Endothelial cell of umbilical vein (primary cell): ENCODE data around the gene IST1. TPM values are rescaled to one million over a fixed set of nuclear protein-coding genes. Genes with fewer than 3 reads are reported as not detected.
A peak's percentile ranks its signal among the peaks of the same experiment; 100 is the strongest.

Source experiments
- BruUV-seq: library from RNA; stranded (reverse); fragments of 400-500 nt; replicated peaks from 2 replicates; lab custom pipeline; 2021; lab: Mats Ljungman, UMichigan
- CTCF ChIA-PET: fragments of 300-600, 350-600 bp; sonication (Branson Sonifier 250); formaldehyde crosslinking; loops from one replicate; lab custom pipeline; 2021; ENCODE audit warnings: antibody characterized with exemption, inconsistent platforms; lab: Charles Lee
- POLR2A ChIA-PET: fragments of 300-600, 350-600 bp; sonication (Branson Sonifier 250); formaldehyde crosslinking; loops from one replicate; lab custom pipeline; 2021; ENCODE audit warnings: antibody characterized with exemption, inconsistent platforms; lab: Charles Lee
- DNase-seq: peaks from one replicate; pipeline ENCODE4 v3.0.0-alpha.2; 2011; ENCODE audit warnings: low read depth, low spot score
- FAIRE-seq: peaks from 2 replicates; lab custom pipeline; 2011; peaks lifted over from hg19 to GRCh38; lab: Jason Lieb, UNC
- H2AFZ ChIP-seq: 2 replicates; pipeline ENCODE4 v1.6.0; 2012; ENCODE audit warnings: low read depth, low read length, control low read depth, inconsistent platforms
- H3K27ac ChIP-seq: 2 replicates; pipeline ENCODE4 v1.5.1; 2011; ENCODE audit warnings: low read depth, mild to moderate bottlenecking, control low read depth, low read length, moderate library complexity; ENCODE audit not compliant: insufficient read depth
- H3K27me3 ChIP-seq, 2 experiments: 2 replicates each; pipeline versions ENCODE4 v1.6.0 to v1.6.1; 2011; ENCODE audit warnings: low read length in 2 of 2, mixed read lengths in 1 of 2; ENCODE audit not compliant: control insufficient read depth in 2 of 2, insufficient read depth in 2 of 2
- H3K36me3 ChIP-seq, 2 experiments: 2 replicates in 1 of 2; 3 replicates in 1 of 2; pipeline ENCODE4 v1.5.1; 2011; ENCODE audit warnings: low read length in 2 of 2, mild to moderate bottlenecking in 1 of 2, moderate library complexity in 1 of 2; ENCODE audit not compliant: control insufficient read depth in 2 of 2, insufficient read depth in 2 of 2; ENCODE audit errors: extremely low read depth in 1 of 2
- H3K4me1 ChIP-seq: 3 replicates; pipeline ENCODE4 v1.5.1; 2011; ENCODE audit warnings: mild to moderate bottlenecking, low read length; ENCODE audit not compliant: control insufficient read depth, insufficient read depth; ENCODE audit errors: extremely low read depth
- H3K4me2 ChIP-seq: 2 replicates; pipeline ENCODE4 v1.6.1; 2011; ENCODE audit warnings: low read length, control low read depth, mixed read lengths; ENCODE audit not compliant: insufficient read depth
- H3K4me3 ChIP-seq, 3 experiments: fragments of 200-600 bp in 1 of 3; sonication (generic), shearing (Covaris generic) in 1 of 3; replicated peaks in 1 of 3; 2 replicates each; pipeline ENCODE4 v1.5.1; 2011 to 2016; ENCODE audit warnings: control low read depth in 3 of 3, low read length in 3 of 3, mild to moderate bottlenecking in 2 of 3, inconsistent platforms in 1 of 3, low read depth in 1 of 3, moderate library complexity in 1 of 3; ENCODE audit not compliant: insufficient read depth in 1 of 3
- H3K79me2 ChIP-seq: 2 replicates; pipeline ENCODE4 v1.6.0; 2012; ENCODE audit warnings: low read length, inconsistent platforms; ENCODE audit not compliant: control insufficient read depth, insufficient read depth
- H3K9ac ChIP-seq: replicated peaks from 2 replicates; pipeline ENCODE3; 2011; ENCODE audit warnings: low read length, control low read depth; ENCODE audit not compliant: insufficient read depth; ENCODE audit errors: extremely low read depth
- H3K9me1 ChIP-seq: replicated peaks from 3 replicates; pipeline ENCODE4 v1.6.0; 2011; ENCODE audit warnings: mild to moderate bottlenecking, low read length; ENCODE audit not compliant: control insufficient read depth, insufficient read depth; ENCODE audit errors: extremely low read depth
- H3K9me3 ChIP-seq: replicated peaks from 2 replicates; pipeline ENCODE4 v1.5.1; 2012; ENCODE audit warnings: low read length, inconsistent platforms; ENCODE audit not compliant: control insufficient read depth, insufficient read depth
- H4K20me1 ChIP-seq: replicated peaks from 2 replicates; pipeline ENCODE3; 2011; ENCODE audit warnings: mild to moderate bottlenecking, low read length; ENCODE audit not compliant: control insufficient read depth, insufficient read depth; ENCODE audit errors: extremely low read depth
- EZH2 ChIP-seq: IDR thresholded peaks from 2 replicates; pipeline ENCODE4 v1.6.1; 2012; ENCODE audit warnings: borderline replicate concordance, low read depth, mild to moderate bottlenecking, moderate library complexity, low read length, inconsistent platforms; ENCODE audit not compliant: severe bottlenecking
- FOS ChIP-seq: IDR thresholded peaks from 2 replicates; pipeline ENCODE4 v1.6.1; 2011; ENCODE audit warnings: mild to moderate bottlenecking, low read length, moderate library complexity, borderline replicate concordance; ENCODE audit not compliant: insufficient read depth
- GATA2 ChIP-seq: IDR thresholded peaks from 2 replicates; pipeline ENCODE4 v1.7.0; 2011; ENCODE audit warnings: low read depth, mild to moderate bottlenecking, moderate library complexity, mixed read lengths, low read length; ENCODE audit not compliant: insufficient read length, insufficient read depth
- JUN ChIP-seq: IDR thresholded peaks from 2 replicates; pipeline ENCODE4 v1.6.1; 2011; ENCODE audit warnings: borderline replicate concordance, low read depth; ENCODE audit not compliant: insufficient read length, insufficient read depth
- MYC ChIP-seq: IDR thresholded peaks from one replicate; pipeline ENCODE4 v1.6.1; 2011; ENCODE audit warnings: mild to moderate bottlenecking, low read depth, low read length
- POLR2A ChIP-seq: IDR thresholded peaks from 2 replicates; pipeline ENCODE4 v1.6.1; 2012; ENCODE audit warnings: low read depth, mild to moderate bottlenecking, control low read depth, low read length
- POLR2AphosphoS5 ChIP-seq: IDR thresholded peaks from 2 replicates; pipeline ENCODE4 v1.6.1; 2012; ENCODE audit warnings: low read depth, mild to moderate bottlenecking, control low read depth, low read length, moderate library complexity; ENCODE audit not compliant: insufficient read depth
- dilution Hi-C: fragments of 300-500 bp; cut with MboI; formaldehyde crosslinking; loops from one replicate; pipeline ENCODE4 v1.15.0; 2019; ENCODE audit warnings: low sequenced_read_pairs; ENCODE audit not compliant: extremely low pct_ligation_motif_present
- intact Hi-C: fragments of 100-400 bp; cut with micrococcal nuclease; formaldehyde crosslinking; loops from one replicate; pipeline ENCODE4 v1.10.0; 2022
- polyA plus RNA-seq, 4 experiments: library from polyadenylated mRNA; depleted of rRNA in 3 of 4; stranded (reverse) in 3 of 4; unstranded in 1 of 4; fragments of >200 nt; gene quantifications; 2 replicates each; pipeline versions ENCODE4 v1.2.1 to v1.2.3, GENCODE V29; 2011 to 2012; ENCODE audit warnings: missing spikeins in 1 of 4
- total RNA-seq: library from RNA; stranded (reverse); gene quantifications from 2 replicates; pipeline ENCODE4 v1.2.3, GENCODE V29; 2021
- TF ChIP-seq, protein P1 (sequence below): IDR thresholded peaks from 2 replicates; pipeline ENCODE4 v1.6.1; 2011; ENCODE audit not compliant: insufficient read depth, insufficient read length
- TF ChIP-seq, protein P2 (sequence below), 2 donors: IDR thresholded peaks; 1 replicate in 1 of 2; 2 replicates in 1 of 2; pipeline ENCODE4 v1.5.1; 2011; ENCODE audit warnings: low read length in 2 of 2, mild to moderate bottlenecking in 2 of 2, moderate library complexity in 2 of 2, control low read depth in 1 of 2, inconsistent platforms in 1 of 2, low read depth in 1 of 2; ENCODE audit not compliant: insufficient read depth in 1 of 2; ENCODE audit errors: extremely low read depth in 1 of 2

Gene IST1
- total and polyA plus RNA-seq, 2 donors (not counting 3 experiments of a cell fraction or from before 2014, with no cell fraction given), result 145 to 165 TPM

DNA sequence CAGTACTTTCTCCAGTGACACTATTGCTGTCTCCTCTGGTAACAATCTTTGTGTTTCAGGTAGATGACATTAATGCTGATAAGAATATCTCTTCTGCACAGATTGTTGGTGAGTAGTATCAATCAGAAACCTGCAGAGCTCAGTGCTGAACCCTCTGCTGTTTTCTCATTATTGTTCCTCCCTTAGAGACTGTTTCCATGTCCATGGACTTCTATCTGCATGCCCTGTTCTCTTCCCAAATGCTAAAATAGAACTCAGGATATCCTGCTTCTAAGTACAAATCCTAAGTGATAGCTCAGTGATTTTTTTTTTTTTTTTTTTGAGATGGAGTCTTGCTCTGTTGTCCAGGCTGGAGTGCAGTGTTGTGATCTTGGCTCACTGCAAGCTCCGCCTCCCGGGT lies 29.4 kb downstream of the IST1 start:
- H3K27me3 ChIP-seq, result no peaks in the 10 kb centered on the region
- DNase-seq, result no peak
- H3K27ac ChIP-seq, result no peak overlapping the region
- H3K36me3 ChIP-seq, result peaks cover 20 to 29% of the 10 kb centered on the region in 2 experiments
- BruUV-seq, result no TSS peak
- H3K9me1 ChIP-seq, result no peaks in the 10 kb centered on the region
- H3K4me3 ChIP-seq, result no peak overlapping the region
- H3K9ac ChIP-seq, result no peak overlapping the region
- H3K79me2 ChIP-seq, result peaks cover 32% of the 10 kb centered on the region
- no peak overlapping the region for H2AFZ ChIP-seq
- CTCF ChIA-PET, result interaction anchor here (1.1 to 2.2 kb wide), 5 partner anchors 8 to 42 kb away, joined by 3 to 9 read pairs (median 6); no protein-coding TSS in a partner anchor
- intact Hi-C loops, result loop anchor here (10.0 kb wide), 1 partner anchor 170 kb away; the partner anchor contains the start of genes DHX38 and TXNL4B
- POLR2A ChIA-PET, result interaction anchor here (0.7 kb wide), 1 partner anchor 13 kb away, joined by 8 read pairs; no protein-coding TSS in a partner anchor
- no peak overlapping the region for H3K4me2 ChIP-seq
- peaks cover 47% of the 10 kb centered on the region for H3K4me1 ChIP-seq
- dilution Hi-C loops, result no loop called here
- TF ChIP-seq, protein P1, sequence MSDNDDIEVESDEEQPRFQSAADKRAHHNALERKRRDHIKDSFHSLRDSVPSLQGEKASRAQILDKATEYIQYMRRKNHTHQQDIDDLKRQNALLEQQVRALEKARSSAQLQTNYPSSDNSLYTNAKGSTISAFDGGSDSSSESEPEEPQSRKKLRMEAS, result no peak
- no peak for TF ChIP-seq POLR2A
- no peak for TF ChIP-seq POLR2AphosphoS5
- TF ChIP-seq GATA2, result no peak
- TF ChIP-seq FOS, result no peak
- no peak for TF ChIP-seq MYC
- TF ChIP-seq EZH2, result no peak
- H3K9me3 ChIP-seq, result no peaks in the 10 kb centered on the region
- no peaks in the 10 kb centered on the region for H4K20me1 ChIP-seq
- no peak for FAIRE-seq

DNA sequence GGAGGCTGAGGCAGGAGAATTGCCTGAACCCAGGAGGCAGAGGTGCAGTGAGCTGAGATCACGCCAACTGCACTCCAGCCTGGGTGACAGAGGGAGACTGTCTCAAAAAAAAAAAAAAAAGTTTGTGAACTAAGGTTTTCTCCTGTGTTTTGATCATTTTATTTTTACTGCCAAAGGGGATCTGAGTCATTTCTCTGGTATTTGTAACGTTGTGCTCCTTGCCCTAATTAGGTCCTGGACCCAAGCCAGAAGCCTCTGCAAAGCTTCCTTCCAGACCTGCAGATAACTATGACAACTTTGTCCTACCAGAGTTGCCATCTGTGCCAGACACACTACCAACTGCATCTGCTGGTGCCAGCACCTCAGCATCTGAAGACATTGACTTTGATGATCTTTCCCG lies 32.1 kb downstream of the IST1 start:
- Histone ChIP-seq H3K9me3 (no peaks in the 10 kb centered on the region), H3K79me2 (peaks cover 42% of the 10 kb centered on the region), H3K9me1 (no peaks in the 10 kb centered on the region), H3K27me3 (no peaks in the 10 kb centered on the region), H2AFZ (no peak overlapping the region), H3K36me3 (peaks cover 9 to 26% of the 10 kb centered on the region in 2 experiments), H3K27ac (peak overlapping the region; percentile 75), H3K4me1 (peaks cover 55% of the 10 kb centered on the region), H3K4me2 (peak overlapping the region; percentile 63), H3K4me3 (no peak overlapping the region), H4K20me1 (peaks cover 6% of the 10 kb centered on the region), H3K9ac (peak overlapping the region; percentile 34)
- FAIRE-seq (peak; percentile 93), DNase-seq (peak; percentile 90)
- TF ChIP-seq GATA2 (peak; percentile 48), JUN (peak; percentile 70), POLR2AphosphoS5 (peak; percentile 83), POLR2A (peak; percentile 27), FOS (peak; percentile 59), MYC (no peak), EZH2 (no peak)
- TF ChIP-seq, protein P2, sequence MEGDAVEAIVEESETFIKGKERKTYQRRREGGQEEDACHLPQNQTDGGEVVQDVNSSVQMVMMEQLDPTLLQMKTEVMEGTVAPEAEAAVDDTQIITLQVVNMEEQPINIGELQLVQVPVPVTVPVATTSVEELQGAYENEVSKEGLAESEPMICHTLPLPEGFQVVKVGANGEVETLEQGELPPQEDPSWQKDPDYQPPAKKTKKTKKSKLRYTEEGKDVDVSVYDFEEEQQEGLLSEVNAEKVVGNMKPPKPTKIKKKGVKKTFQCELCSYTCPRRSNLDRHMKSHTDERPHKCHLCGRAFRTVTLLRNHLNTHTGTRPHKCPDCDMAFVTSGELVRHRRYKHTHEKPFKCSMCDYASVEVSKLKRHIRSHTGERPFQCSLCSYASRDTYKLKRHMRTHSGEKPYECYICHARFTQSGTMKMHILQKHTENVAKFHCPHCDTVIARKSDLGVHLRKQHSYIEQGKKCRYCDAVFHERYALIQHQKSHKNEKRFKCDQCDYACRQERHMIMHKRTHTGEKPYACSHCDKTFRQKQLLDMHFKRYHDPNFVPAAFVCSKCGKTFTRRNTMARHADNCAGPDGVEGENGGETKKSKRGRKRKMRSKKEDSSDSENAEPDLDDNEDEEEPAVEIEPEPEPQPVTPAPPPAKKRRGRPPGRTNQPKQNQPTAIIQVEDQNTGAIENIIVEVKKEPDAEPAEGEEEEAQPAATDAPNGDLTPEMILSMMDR (IDR thresholded peaks at IDR 0.05; ENCODE audit: extremely low read depth in 1 of 2, insufficient read depth in 1 of 2, low read depth in 1 of 2, low read length in 2 of 2), result no peak
- dilution Hi-C loops (no loop called here), intact Hi-C loops (loop anchor here (1.0 to 10.0 kb wide), 4 partner anchors 32 to 167 kb away; partner anchors contain the start of genes DHODH, DHX38, IST1 and TXNL4B)
- ChIA-PET CTCF (interaction anchor here (1.1 to 4.6 kb wide), 2 partner anchors 34 to 44 kb away, joined by 5 to 27 read pairs; partner anchors contain the start of gene ZNF821), POLR2A (no interaction called here)
- no TSS peak for BruUV-seq
